ENCODE results near the gene PSMC3IP.
A peak's percentile ranks its signal among the peaks of the same experiment; 100 is the strongest.

PSMC3IP gene

GRCh38 chr17:42581744-42582270 lies 4.3 kb upstream of the PSMC3IP start:
- no peak for DNase-seq (ENCODE audit: extremely low read depth, low read depth)
- TF ChIP-seq CTCF (IDR thresholded peaks at IDR 0.05; ENCODE audit: low read depth, low read length): no peak

GRCh38 chr17:42579794-42580551 lies 2.4 kb upstream of the PSMC3IP start:
- DNase-seq (ENCODE audit: extremely low read depth, low read depth): no peak
- TF ChIP-seq CTCF (IDR thresholded peaks at IDR 0.05; ENCODE audit: low read depth, low read length): no peak

- TF ChIP-seq CTCF (IDR thresholded peaks at IDR 0.05; ENCODE audit: low read depth, low read length): peak; percentile 74
- no peak for DNase-seq (ENCODE audit: extremely low read depth, low read depth)
Measured at GRCh38 chr17:42578282-42578869, 847 bp upstream of the PSMC3IP start.

- no peak for TF ChIP-seq CTCF (IDR thresholded peaks at IDR 0.05; ENCODE audit: low read depth, low read length)
- no peak for DNase-seq (ENCODE audit: extremely low read depth, low read depth)
Measured at GRCh38 chr17:42577140-42577531, 393 bp downstream of the PSMC3IP start.

GRCh38 chr17:42574463-42574862 lies 3.1 kb downstream of the PSMC3IP start:
- no peak for DNase-seq (ENCODE audit: extremely low read depth, low read depth)
- no peak for TF ChIP-seq CTCF (IDR thresholded peaks at IDR 0.05; ENCODE audit: low read depth, low read length)

GRCh38 chr17:42573095-42573494 lies 4.4 kb downstream of the PSMC3IP start:
- DNase-seq (ENCODE audit: extremely low read depth, low read depth): no peak
- no peak for TF ChIP-seq CTCF (IDR thresholded peaks at IDR 0.05; ENCODE audit: low read depth, low read length)
